NCI-H2227 (cell line): ENCODE measurements around the gene AMOTL1.
A peak's percentile ranks its signal among the peaks of the same experiment; 100 is the strongest.
"Not testable (repeated sequence)": the region's sequence is repeated elsewhere in the genome, so short reads cannot be mapped to it uniquely, and the experiment has no call there.

Experiments
- DNase-seq: peaks from one replicate; lab custom pipeline; 2025; ENCODE audit not compliant: unreplicated experiment; lab: John Stamatoyannopoulos, UW

The AMOTL1 gene

GRCh38 chr11:94792451-94792850, 24.3 kb downstream of the AMOTL1 start:
- DNase-seq: no peak

DNA sequence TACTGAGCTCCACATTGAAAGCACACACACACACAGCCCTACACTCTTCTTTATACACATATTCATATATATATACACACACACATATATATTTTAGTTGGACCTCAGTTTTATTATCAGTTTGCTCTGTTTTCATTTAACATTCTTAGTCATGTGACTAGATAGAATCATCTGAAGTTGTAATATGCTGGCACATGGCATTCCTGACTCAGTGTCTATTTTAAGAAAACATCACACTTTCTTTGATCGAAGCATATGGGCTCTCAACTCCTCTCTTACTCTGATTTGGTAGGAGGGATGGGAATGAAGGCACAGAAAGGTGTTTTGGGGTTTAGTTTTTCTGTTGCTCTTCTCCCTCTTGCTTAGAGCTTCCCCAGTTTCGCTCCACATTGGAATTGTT, 24.8 kb downstream of the AMOTL1 start:
- DNase-seq: no peak

DNA sequence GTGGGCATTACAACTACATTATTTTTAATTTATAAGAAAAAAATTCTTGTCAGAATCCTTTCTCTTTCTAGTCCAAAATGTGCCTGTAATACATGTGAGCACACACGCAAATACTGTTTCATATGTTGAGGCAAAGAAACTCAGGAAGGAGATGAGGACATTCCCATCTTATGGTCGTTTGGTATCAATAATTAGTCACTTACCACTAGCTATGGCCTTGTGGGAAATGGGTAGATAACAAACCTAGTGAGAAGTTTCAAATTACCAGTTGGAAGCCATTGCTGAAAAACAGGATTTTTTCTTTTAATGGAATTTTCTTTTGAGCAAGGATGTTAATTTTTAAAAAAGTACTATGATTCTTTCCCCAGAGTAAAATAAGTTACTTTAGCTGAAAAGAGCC, 25.7 kb downstream of the AMOTL1 start:
- no peak for DNase-seq

DNA sequence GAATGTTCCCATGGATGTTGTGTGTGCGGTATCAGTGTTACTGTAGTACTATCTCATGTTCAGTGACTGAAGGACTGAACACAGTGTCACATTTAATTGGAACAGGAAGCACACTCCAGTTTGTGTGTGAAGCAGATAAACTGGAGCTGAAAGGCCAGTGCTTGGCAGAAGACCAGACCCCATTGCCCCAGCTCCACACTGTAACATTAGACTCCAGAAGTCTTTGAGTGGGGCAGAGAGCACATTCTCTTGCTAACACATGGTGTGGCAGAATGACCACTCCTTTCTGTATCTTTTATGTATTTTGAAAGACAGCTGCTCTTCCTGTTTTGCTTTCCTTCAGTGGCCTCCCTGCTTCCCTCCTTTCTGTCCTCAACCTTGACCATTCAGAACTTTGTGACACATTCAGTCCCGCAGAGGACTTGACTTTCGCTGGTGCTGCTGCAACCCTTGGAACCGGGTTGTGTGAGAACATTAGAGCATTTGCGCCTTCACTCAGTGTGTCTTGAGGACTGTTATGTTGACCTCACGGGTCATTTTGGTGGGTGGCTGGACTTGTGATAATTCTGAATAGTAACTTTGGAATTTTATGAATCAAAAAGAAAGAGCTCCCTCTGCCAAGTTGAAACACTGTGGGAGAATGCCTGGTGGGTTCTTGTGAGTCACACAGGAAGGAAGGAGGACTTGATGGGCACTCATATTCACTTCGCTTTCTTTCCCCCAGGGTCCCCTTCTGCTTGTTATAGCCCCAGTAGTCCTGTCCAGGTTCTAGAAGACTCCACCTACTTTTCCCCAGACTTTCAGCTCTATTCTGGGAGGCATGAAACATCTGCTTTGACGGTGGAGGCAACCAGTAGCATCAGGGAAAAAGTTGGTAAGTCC, 26.4 kb downstream of the AMOTL1 start:
- DNase-seq: no peak

- DNase-seq: no peak
These were observed 27.5 kb downstream of the AMOTL1 start for GRCh38 chr11:94795476-94796189.

DNA sequence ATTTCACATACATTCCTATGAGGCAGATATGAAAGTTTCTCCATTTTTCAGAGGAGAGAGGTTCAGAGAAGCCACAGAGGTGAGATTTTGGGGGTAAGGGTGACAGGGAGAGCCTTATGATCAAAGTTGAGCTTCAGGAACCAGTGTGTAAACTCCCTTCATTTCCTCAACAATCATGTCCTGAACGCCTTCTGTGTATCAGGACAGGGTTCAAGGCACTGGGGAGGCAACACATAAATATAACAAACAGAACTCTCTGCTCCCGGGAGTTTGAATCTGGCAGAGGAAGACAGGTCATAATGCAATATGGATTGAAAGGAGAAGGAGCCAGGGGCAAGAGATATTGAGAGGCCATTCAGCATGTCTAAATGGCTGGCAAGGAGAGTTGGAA, 28.0 kb downstream of the AMOTL1 start:
- DNase-seq: no peak

DNA sequence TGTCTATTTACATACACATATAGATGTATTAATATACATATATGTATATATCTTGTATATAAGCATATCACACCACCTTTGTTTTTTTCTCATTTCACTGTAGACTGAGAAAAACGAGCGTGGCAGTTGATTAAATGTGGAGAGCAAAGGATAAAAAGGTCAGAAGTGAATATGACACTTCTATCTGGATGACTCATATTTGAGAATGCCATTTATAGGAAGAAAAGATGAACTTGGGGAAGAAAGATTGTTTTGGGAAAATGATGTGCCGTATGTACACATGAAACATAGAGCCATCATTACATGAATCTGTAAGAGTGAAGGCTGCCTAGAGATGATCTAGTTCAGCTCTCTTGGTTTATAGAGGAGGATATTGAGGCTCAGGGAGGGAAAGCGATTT, 28.7 kb downstream of the AMOTL1 start:
- no peak for DNase-seq

DNA sequence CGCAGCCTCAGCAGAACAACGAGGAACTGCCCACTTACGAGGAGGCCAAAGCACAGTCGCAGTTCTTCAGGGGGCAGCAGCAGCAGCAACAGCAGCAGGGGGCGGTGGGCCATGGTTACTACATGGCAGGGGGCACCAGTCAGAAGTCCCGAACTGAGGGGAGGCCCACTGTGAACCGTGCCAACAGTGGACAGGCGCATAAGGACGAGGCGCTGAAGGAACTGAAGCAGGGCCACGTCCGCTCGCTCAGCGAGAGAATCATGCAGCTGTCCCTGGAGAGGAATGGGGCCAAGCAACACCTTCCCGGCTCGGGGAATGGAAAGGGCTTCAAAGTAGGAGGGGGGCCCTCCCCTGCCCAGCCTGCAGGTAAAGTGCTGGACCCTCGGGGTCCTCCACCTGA, 31.6 kb downstream of the AMOTL1 start:
- DNase-seq: no peak

DNA sequence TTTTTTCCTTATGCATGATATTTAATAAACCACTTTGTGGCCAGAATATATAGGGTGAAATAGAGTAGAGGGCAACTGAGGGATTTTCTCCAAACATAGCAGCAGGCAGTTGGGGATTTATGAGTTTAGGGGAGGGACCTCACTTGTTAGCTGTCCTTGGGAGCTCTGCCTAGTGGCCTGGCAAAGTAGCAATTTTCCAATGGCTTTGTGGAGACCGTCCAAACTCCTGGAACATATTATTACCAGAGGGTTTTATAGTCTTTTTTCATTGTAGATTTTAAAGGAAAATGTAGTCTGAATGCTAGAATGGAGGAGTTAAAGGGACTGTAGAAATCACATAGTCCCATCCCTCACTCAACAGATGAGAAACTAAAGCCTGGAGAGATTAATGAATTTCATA, 32.3 kb downstream of the AMOTL1 start:
- DNase-seq: peak; percentile 5

DNA sequence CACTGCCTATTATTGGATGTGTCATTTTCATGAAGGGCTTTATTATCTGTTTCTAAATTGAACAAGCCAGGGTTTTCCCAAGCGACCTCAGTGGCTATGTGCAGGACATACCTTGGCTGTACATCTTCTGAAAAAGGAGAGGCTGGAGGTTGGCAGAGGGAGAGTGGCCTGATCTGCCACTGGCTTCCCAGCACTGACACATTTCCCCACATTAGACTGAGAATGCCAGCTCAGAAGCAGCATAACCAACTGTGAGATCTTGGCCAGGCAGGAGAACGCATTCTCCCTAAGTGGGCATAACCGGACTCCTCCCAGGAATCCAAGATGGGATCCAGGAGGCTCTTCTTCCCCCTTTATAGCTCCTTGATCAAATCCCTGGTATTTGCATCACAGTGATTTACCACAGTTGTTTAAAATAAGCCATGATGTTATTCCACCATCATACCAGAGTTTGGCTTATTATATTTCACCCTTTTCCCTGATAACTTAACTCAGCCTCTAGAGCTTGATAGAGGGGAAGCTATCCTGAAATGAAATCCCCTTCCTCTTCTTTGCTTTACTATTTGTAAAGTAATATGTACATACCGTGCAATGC, 33.8 kb downstream of the AMOTL1 start:
- DNase-seq: no peak

DNA sequence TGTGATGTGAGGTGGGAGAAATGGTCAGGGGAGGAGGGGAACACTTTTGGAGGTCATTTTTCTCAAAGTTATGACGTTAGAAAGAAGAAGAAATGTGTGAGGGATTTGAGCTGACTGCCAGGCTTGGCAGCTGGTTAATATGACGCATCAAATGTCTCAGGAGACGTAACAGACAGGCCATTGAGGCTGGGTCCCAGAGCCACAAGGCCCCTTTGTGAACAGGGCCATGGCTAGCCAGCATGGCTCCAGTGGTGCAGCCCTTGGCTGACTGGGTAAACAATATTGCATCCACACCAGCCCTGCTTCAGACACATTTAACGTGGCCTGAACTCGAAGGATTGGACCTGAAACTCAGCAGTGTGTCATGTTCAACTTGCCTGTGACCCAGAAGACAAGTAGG, 34.3 kb downstream of the AMOTL1 start:
- no peak for DNase-seq

GRCh38 chr11:94803491-94803890, 35.3 kb downstream of the AMOTL1 start:
- no peak for DNase-seq

GRCh38 chr11:94804874-94805273, 36.7 kb downstream of the AMOTL1 start:
- no peak for DNase-seq

- DNase-seq: no peak
These were observed 37.9 kb downstream of the AMOTL1 start for GRCh38 chr11:94806014-94806413.

DNA sequence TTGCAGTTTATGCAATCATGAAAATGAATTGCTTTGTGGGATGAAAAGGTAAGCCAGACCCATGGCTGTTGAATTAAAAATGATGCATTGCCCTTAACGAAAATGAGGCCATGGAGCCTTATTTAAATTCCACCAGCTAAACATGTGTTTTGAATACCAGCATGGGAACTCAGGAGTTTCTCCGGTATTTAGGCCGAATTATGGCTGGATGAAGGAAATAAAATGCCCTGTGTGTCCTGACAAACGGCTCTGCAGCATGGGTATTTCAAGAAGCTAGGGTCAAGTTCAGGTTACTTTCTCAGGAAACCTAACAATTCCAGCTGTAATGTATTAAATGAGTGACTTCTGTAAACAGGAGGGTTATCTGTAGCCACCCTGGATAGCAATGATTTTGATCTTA, 38.3 kb downstream of the AMOTL1 start:
- DNase-seq: no peak

DNA sequence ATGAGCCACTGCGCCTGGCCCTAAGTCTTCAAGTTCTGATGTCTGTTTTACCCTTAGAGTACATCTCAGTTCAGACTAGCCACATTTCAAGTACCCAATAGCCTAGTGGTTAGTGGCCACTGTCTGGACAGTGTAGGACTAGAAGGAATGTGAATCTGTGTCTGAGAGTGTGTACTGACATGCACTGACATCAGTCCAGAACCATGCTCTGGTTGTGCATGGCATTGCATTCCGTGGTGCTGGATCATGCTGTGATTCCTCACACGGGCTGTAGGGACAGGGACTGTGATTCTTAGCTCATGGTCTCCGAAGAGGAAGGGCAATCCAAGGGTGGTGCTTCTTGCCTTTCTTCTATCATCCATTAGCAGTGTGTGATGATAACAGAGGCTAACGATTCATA, 41.1 kb downstream of the AMOTL1 start:
- DNase-seq: no peak

DNA sequence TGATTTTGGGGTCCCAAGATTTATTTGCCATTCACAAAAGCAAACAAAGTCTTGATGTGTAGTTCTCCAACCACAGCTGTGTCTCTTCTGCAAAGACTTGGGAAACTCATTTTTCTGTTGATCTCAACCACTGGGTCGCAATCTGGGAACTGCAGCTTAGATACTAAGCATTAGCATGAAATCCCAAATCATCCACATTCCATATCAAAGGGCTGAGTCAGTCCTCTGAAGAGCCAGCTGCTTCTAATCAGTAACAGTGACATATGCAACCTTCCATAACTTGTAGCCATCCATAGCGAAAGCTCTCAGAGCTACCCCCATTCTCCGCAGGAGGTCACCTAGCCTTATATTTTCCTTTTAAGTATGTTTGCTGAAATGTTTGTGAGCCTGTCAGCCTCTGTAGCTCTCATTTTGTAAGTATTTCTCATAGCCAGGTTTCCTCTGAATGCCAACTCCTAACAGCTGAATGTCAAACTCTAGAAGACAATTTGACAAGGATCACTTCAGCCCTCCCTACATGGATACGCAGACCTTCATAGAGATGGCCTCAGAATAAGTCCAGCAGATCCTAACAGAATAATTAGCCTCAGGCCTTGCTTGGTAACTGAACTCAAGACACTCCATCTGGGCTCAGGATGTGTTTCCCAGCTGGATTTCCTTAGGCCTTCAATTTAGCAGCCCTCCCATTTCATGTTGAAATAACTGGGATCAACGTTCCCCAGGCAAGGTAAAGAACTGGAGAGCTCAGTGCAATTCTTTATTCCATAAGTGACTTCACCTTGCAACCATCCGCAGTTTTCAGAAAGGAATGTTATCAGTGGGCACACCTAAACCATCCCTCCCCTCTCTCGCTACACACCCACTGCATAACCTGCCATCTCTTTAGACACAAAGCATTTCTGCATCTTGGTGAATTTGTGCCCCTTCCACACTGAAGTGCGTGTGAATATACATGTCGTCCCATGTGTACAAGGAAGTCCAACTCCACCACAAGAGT, 44.9 kb downstream of the AMOTL1 start:
- DNase-seq: not testable (repeated sequence)

GRCh38 chr11:94814272-94814976, 46.3 kb downstream of the AMOTL1 start:
- DNase-seq: no peak

DNA sequence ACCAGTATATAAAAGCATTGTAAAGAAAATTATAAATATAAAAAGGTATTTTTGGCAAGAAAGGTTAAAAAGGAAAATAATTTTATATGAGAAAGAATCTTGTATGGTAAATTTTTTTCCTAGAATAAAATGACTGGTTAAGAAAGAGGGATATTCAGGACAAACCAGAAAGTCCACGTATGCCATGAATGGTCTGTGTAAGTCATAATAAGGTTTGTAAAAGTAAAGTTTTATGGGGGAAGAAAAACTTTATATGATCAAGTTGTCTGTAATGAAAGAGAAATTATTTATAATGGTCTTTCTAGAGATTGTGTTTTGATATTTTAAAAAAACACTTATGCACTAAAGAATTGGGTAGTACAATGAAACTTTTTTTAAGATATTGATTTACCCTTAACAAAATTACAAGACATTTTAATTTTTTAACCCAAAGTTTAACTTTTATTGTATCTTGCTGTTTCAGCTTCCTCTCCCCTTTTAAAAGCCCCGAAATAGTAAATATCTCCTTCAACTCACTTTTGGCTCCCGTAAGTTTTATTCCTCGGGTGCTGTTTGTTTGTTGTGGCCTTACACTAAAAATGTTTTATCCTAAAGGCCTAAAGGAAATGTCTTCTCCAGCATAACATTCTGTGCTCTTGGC, 47.7 kb downstream of the AMOTL1 start:
- peak; percentile 2 for DNase-seq

DNA sequence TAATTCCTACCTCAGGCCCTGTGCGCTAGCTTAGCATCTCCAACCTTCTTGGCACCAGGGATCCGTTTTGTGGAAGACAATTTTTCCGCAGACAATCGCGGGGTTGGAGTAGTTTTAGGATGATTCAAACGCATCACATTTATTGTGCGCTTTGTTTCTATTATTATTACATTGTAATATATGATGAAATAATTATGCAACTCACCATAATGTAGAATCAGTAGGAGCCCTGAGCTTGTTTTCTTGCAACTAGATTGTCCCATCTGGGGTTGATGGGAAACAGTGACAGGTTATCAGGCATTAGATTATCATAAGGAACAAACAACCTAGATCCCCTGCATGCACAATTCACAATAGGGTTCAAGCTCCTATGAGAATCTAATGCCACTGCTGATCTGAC, 52.3 kb downstream of the AMOTL1 start:
- no peak for DNase-seq
